Measurements from ENCODE around the gene GLRA1.

Gene GLRA1

DNA sequence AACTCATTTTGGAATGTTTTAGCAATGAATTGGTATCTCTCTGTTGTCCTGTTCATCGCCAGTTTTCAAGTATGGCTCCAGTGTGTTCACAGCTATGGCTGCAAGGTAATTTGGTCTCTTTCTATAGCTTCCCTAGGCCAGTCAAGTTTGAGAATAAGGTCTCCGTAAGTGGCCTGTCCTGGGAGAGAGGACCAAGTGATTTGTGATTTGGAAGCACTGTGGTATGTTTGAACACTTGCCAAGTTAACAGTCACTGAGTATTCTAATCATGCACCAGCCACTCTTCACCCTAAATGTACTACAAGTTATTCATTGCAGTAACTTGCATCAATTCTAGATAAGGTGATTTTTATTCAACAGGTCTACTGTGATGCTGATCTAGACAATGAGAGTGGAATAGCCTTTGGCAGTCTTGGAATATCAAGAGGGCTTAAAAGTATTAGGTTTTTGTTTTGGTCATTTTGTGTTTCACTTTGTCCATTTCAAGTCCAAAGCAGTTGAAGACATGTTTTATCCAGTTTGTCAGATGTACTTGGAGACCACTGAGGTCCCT lies 111.8 kb downstream of the GLRA1 start:
- TF ChIP-seq, protein P1, sequence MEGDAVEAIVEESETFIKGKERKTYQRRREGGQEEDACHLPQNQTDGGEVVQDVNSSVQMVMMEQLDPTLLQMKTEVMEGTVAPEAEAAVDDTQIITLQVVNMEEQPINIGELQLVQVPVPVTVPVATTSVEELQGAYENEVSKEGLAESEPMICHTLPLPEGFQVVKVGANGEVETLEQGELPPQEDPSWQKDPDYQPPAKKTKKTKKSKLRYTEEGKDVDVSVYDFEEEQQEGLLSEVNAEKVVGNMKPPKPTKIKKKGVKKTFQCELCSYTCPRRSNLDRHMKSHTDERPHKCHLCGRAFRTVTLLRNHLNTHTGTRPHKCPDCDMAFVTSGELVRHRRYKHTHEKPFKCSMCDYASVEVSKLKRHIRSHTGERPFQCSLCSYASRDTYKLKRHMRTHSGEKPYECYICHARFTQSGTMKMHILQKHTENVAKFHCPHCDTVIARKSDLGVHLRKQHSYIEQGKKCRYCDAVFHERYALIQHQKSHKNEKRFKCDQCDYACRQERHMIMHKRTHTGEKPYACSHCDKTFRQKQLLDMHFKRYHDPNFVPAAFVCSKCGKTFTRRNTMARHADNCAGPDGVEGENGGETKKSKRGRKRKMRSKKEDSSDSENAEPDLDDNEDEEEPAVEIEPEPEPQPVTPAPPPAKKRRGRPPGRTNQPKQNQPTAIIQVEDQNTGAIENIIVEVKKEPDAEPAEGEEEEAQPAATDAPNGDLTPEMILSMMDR (IDR thresholded peaks at IDR 0.05; ENCODE audit: borderline replicate concordance, control extremely low read depth, extremely low read depth, insufficient read depth, missing control alignments) = no peak

DNA sequence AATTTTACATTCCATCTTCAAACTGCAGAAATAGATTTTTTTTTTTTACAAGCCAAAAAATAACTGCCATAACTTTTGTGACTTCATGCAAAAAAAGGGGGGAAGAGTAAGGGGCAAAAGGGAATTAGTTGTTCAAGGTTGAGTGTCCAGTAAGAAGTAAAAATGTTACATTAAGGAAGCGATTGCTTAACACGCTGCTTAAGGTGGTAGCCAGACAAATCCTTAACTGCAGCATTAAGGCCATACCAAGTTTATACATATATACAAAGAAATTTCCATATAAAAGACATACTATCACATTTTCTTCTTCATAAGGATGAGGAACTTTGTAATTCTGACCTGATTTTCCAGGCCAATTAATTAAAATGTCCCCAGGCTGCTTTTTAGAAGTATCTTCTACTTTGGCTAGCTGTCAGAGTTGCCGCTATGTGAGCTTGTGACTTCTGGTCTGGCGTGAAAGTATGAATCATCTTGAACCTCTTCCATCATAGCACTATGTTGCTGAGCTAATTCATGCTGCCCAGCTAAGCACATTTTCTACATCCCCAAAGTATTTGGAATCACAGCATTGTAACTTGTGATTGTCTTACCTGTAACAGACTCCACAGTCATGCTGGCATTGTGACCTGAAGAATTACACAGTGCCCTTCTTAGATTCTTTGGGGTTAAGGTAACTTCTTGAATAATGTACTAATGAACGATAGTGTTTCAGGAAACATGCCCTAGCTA lies 112.9 kb downstream of the GLRA1 start:
- in situ Hi-C loops (cut with MboI; ENCODE audit: low sequenced_read_pairs, unreplicated experiment) = no loop called here
- TF ChIP-seq, protein P1 (IDR thresholded peaks at IDR 0.05; ENCODE audit: borderline replicate concordance, control extremely low read depth, extremely low read depth, insufficient read depth, missing control alignments) = no peak
- no peak for DNase-seq (ENCODE audit: low spot score)

More for the DNA sequence above, 111.8 kb downstream of the GLRA1 start:
- no peak for DNase-seq (ENCODE audit: low spot score)
- in situ Hi-C loops (cut with MboI; ENCODE audit: low sequenced_read_pairs, unreplicated experiment) = no loop called here

DNA sequence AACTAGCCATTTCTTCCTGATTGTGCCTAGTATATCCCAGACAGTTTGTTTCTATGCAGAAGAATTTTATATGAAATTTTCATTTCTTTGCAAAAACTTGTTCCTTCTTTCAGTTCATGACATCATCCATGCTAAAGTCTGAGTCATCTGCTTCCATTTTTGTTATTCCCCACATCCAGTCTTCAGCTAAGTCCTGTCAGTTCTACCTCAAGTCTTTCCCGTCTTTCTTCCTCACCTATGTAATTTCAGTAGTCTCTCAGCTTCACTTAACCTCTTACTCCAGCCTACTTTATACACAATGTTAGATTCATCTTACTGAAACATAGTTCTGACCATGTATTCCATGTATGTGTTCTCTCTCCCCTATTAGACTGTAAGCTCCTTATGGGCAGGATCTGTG lies 113.8 kb downstream of the GLRA1 start:
- DNase-seq (ENCODE audit: low spot score) = no peak
- in situ Hi-C loops (cut with MboI; ENCODE audit: low sequenced_read_pairs, unreplicated experiment) = no loop called here
- TF ChIP-seq, protein P1 (IDR thresholded peaks at IDR 0.05; ENCODE audit: borderline replicate concordance, control extremely low read depth, extremely low read depth, insufficient read depth, missing control alignments) = no peak

DNA sequence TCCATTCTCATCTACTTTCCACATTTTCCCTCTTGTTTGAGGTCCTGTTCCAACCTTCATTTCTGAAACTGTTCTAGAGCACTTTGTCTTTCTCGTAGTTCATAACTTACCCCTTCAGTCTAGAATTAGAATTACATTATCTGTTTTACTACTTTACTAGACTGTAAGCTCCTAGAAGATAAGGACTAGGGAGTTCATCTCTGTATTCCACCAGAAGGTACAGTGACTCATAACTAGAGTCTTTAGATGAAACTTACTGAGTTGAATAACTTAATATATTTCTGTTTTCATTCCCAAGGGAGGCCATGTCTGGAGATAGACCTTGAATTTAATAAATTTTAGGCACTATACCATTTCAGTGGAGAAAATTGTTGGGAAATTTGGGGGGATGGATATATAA lies 114.2 kb downstream of the GLRA1 start:
- DNase-seq (ENCODE audit: low spot score) = no peak
- TF ChIP-seq, protein P1 (IDR thresholded peaks at IDR 0.05; ENCODE audit: borderline replicate concordance, control extremely low read depth, extremely low read depth, insufficient read depth, missing control alignments) = no peak

DNA sequence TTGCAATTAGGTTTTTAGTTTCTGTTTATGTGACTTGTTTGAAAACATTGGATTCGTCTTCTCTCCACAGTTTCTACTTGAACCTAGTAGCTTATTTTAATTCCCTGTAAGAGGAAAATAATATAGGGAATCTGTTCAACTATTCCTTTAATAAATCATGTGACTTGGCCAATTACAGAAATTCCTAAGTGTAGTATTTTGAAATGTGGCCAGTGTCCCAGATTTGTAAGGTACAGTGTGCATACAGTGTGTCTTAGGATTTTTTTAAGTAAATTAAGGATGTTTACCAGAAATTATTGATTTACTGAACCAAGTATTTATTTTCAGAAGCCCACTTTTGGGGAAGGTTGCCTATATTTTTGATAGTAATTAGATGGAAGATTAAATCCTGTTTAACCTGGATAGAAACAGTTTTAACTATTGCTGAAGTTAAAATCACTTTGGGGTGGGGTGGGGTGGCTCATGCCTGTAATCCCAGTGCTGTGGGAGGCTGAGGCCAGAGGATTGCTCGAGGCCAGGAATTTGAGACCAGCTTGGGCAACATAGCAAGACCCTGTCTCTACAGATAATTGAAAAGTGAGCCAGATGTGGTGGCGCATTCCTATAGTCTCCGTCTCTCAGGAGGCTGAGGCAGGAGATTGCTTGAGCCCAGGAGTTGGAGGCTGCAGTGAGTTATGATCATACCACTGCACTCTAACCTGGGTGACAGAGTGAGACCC lies 116.0 kb downstream of the GLRA1 start:
- TF ChIP-seq, protein P1 (IDR thresholded peaks at IDR 0.05; ENCODE audit: borderline replicate concordance, control extremely low read depth, extremely low read depth, insufficient read depth, missing control alignments) = no peak
- in situ Hi-C loops (cut with MboI; ENCODE audit: low sequenced_read_pairs, unreplicated experiment) = no loop called here
- no peak for DNase-seq (ENCODE audit: low spot score)

More for the DNA sequence above, 114.2 kb downstream of the GLRA1 start:
- in situ Hi-C loops (cut with MboI; ENCODE audit: low sequenced_read_pairs, unreplicated experiment) = no loop called here

DNA sequence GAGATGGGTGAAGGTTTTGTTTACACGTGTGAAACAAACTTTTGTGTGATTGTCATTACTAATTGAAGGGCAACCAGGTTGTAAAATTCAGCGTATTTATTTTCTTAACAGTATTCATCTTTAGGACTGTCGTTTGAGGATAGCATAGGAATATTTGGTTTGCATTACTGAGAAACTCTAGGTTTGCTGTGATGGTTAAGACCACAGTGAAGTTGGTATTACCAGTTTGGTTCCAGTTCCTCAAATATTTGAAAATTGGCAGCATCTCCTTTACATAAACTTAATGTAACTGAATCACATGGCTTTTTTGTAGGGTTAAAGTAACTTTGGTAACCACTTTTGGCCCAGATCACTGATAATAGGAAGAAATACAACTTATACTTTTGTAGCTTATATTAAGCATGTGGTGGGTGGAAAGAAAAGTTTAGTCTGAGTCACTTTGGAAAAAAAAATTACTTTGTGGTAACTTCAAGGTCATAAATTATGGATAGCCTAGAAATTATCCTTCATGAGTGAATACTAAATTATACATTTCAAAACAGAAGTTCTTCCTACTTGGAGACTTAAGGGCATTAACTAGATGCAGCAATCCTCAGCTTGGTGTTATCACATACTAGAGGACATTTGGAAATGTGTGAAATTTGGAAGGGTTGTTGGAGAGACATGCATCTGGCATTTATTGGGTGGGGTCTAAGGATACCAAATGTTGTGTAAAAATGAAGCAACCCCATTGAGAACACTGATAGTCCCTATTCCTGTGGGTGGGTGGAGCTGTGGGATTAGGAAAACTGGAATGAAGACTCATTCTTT lies 119.0 kb downstream of the GLRA1 start:
- in situ Hi-C loops (cut with MboI; ENCODE audit: low sequenced_read_pairs, unreplicated experiment) = no loop called here
- DNase-seq (ENCODE audit: low spot score) = no peak
- TF ChIP-seq, protein P1 (IDR thresholded peaks at IDR 0.05; ENCODE audit: borderline replicate concordance, control extremely low read depth, extremely low read depth, insufficient read depth, missing control alignments) = no peak

Data from GM13976 (cell line).